AG09319 (cell line): ENCODE measurements around the gene MTX2.

Experiments
- DNase-seq: peaks from one replicate; pipeline ENCODE4 v3.0.0-alpha.2; 2010; ENCODE audit warnings: low read depth; ENCODE audit errors: extremely low read depth
- CTCF ChIP-seq: IDR thresholded peaks from 2 replicates; pipeline ENCODE4 v1.5.1; 2011; ENCODE audit warnings: low read depth, mild to moderate bottlenecking, inconsistent platforms, low read length, moderate library complexity

Gene MTX2

GRCh38 chr2:176242276-176242675 is 27.0 kb upstream of the MTX2 start:
- no peak for TF ChIP-seq CTCF
- DNase-seq = no peak

GRCh38 chr2:176246331-176246730 is 22.9 kb upstream of the MTX2 start:
- no peak for TF ChIP-seq CTCF
- DNase-seq = no peak

GRCh38 chr2:176247859-176248258 is 21.4 kb upstream of the MTX2 start:
- TF ChIP-seq CTCF = no peak
- no peak for DNase-seq

GRCh38 chr2:176251928-176252327 is 17.3 kb upstream of the MTX2 start:
- no peak for DNase-seq
- TF ChIP-seq CTCF = no peak

- DNase-seq = no peak
- no peak for TF ChIP-seq CTCF
Observed at GRCh38 chr2:176260689-176261088, 8.6 kb upstream of the MTX2 start.

GRCh38 chr2:176261136-176261535 is 8.1 kb upstream of the MTX2 start:
- no peak for DNase-seq
- TF ChIP-seq CTCF = no peak

GRCh38 chr2:176268976-176269318 is 295 bp upstream of the MTX2 start:
- no peak for DNase-seq
- TF ChIP-seq CTCF = no peak
